Stimulated activated CD4-positive, alpha-beta T cell treated with anti-CD3 and anti-CD28 coated beads, TNF-alpha, amount 100 ng/mL, for 48 hours (primary cell): ENCODE measurements around the gene SHISA4.

Experiments used
- DNase-seq, 3 donors: peaks; one replicate each; pipeline ENCODE4 v3.0.0-alpha.2; 2020; ENCODE audit warnings: low read depth in 3 of 3

SHISA4 gene

DNA sequence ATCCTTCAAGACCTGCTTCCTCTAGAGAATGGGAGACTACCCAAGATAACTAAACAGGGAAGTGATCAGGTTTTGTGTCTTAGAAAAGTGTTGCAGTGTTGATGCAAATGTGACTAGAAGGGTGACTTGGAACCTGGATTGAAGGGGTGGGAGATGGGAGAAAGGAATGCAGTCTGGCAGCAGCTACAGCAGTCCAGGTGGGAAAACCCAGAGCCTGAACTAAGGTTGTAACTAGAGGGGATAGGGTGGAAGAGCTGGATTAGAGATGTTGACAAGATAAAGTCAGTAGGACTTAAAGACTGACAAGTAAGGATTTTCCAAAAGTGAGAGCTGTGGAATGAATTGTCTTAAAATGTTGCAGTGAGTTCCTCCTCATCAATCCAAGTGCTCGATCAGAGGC is 7.1 kb upstream of the SHISA4 start:
- no peak for DNase-seq

DNA sequence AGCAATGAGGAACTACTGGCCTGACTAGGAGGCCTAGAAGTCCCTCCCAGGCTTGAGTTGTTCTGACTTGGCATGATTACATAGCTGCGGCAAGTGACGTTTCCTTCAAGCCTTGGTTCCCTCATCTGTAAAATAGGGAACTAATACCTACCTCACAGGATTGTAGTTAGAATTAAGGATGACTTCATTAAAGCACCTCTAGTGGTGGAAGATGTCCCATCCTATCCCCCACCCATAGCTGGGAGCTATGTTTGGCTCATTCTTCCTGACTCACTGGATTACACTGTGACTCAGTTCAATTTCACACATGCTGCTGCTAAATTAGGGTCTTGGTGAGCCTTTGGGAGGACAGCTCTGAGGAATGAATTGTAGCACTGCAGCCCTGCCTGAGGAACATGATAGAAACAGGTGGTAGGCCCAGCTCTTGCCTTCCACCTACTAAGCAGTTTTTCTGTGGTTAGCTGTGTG is 6.0 kb upstream of the SHISA4 start:
- DNase-seq = no peak

DNA sequence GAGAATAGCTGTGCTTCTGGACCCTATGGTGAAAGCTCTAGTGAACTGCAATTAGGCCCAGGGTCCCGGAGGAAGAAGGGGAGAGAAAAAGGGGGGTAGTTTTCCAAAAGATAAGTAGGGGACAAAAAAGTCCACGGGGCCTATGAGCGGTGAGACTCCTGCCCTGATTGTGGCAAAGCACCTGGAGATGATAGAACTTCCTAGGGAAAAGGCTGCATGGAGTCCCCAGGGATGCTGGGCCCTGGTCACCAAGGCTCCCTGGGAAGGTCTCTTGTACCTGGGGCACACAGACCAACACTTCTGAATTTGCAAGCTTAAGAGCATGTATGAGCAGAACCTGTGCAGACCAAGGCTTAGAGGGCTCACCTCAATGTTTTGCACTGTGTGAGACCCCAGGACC is 5.4 kb upstream of the SHISA4 start:
- DNase-seq = no peak

DNA sequence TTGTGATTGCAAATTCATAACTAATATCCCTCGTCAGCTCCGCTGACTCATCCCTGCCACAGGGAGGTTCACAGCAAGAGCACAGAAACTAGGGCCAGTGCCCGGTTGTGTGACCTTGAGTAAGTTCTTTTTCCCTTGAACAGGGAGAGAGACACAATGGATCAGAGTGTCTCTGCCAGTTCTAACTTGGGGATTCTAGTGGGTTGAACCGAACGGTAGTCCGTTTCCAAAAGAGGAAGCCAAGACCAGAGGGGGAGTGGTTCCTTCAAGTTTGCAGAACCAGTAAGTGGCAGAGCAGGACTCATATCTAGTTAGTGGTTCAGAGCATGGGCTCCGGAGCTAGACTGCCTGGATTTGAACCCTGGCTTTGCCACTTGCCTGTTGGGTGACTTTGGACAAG is 4.9 kb upstream of the SHISA4 start:
- DNase-seq = no peak

DNA sequence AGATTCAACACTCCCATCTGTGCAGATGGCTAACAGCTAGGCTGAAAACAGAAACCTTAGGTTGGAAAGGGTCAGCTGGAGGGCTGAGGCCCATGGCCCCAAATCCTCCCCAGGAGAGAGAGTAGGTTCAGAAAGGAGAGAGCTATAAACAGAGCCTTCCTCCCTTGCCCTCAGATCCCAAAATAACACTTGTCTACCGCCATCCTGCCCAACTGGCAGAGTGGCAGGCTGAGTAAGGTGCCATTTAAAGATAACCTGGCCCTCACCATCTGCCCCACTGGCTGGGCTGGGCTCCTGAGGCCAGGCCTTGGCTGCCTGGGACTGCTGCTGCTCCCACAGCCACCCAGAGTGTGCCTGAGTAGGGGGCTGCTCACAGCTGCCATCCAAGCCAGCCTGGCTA is 4.3 kb upstream of the SHISA4 start:
- no peak for DNase-seq

DNA sequence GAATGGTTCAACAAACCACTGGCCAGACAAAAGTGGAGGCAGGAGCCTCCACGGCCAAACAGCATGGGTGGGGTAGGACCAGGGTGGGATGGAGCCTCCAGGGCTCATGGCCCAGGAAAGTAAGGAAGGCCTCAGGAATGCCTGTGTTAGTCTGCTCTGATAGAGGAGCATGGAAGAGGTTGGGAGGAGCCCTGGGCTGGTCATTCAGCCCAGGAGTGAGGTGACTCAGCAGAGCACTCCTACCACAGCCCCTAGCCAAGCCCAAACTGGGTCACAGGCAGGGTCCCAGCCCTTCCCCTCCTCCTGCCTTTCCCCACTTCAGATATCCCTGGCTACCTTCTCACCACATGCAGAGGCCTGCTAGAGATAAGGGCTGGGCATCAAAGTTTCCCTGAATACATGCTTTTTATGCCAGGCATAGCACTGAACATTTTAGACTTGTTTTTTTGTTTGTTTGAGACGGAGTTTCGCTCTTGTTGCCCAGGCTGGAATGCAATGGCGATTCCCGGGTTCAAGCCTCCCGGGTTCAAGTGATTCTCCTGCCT is 3.1 kb upstream of the SHISA4 start:
- no peak for DNase-seq

DNA sequence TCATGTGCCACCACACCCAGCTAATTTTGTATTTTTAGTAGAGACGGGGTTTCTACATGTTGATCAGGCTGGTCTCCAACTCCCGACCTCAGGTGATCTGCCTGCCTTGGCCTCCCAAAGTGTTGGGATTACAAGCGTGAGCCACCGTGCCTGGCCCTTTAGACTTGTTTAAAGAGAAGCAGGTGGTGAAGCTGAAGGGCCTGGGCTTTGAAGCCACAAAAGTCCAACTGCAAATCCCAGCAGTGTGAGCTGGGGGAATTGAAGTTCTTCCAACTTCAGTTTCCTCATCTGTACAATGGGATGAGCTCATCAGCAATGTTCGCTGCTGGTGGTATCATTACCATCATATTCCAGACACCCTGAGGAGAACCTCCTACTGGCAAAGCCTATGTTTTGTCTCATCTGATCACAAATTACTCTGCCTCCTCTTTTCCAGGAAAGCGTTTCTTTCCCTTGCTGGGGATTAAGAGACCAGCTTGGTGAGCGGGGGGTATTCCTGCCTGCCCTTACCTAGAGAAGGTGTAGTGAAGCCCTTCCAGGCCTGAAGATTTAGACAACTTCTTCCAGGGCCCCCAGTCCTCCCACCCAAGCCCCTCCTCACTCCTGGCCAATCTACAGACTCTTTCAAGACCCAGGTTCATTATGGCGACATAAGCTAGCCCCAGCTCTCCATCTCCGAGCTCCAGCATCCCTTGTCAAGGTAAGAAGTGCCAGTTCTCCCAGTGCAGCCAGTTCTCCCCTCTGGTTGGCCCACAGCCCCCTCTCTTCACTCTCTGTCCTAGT is 2.4 kb upstream of the SHISA4 start:
- DNase-seq = no peak

DNA sequence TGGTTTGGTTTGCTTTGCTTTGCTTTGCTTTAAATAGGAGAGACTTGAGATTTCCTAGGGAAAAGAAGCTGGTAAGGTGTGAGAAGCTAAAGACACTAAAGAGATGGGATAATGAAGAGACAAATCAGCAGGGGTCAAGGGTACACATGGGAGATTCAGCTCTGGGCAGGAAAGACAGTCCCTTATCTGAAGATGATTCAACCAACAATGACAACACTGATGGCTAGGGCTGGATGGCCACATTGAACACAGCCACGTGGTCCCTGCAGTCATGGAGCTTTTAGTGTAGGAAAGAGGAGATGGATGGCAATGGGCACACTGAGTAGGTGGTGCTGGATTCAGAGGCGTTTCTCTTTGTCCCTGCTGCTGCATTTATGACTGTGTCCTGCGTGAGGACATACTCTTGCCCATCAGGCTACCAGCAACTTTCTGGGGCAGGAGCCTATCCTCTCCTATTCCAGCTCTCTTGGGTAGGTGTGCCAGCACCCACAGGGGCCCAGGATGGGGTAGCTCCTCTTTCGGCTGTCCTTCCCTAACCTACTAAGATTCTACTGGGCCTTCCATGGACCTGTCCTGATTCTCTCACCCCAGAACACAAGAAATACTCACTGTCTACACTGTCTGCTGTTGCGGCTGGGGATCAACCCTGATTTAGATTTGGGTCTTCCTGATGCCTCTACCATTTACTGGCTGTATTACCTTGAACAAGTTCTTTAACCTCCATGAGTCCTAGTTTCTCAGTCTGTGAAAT is 1.4 kb upstream of the SHISA4 start:
- no peak for DNase-seq

DNA sequence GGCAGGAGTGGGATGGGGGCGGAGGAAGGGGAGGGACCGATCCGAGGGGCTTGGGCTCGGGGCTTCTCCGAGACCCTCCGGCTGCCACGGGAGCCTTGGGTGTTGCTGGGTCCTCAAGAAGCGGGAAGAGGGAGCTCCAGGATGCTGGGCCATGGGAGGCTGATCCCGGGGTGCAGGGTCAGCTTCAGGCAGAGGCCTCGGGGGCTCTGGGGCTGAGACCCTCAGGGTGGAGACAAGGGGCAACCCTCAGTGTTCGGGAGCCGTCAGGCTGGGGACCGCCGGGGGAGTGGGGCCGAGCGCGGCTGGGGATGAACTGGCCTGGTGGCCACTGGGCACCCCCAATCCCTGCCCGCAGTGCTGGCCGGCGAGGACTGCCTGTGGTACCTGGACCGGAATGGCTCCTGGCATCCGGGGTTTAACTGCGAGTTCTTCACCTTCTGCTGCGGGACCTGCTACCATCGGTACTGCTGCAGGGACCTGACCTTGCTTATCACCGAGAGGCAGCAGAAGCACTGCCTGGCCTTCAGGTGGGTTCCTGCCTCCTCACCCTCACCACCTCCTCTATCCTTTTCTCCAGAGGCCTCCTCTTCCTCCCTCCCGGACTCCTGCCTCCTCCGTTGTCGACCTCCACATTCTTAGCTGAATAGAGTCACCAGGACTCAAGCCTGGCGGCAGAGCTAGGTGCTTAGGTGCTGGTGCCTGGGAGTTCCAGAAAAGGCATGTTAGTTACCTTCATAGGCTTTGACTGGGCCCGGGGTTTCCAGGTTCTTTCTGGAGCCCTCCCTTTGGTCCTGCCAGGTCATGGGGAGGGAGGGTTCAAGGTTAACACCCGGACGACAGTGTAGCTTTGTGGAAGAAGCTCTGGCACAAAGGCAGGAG is 631 bp downstream of the SHISA4 start:
- no peak for DNase-seq

DNA sequence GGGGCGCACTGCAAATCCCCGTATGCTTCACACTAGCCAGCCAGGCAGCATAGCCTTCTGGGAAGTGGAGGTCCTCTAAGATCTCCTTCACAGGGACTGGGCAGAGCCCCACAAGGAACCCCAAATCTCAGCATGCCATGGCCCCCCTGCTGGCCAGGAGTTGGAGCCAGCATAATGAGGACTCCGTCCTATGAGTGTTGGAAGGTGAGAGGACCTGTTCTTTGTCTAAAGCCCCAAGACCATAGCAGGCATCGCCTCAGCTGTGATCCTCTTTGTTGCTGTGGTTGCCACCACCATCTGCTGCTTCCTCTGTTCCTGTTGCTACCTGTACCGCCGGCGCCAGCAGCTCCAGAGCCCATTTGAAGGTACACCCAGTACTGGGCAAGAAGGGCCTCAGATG is 1.5 kb downstream of the SHISA4 start:
- no peak for DNase-seq

DNA sequence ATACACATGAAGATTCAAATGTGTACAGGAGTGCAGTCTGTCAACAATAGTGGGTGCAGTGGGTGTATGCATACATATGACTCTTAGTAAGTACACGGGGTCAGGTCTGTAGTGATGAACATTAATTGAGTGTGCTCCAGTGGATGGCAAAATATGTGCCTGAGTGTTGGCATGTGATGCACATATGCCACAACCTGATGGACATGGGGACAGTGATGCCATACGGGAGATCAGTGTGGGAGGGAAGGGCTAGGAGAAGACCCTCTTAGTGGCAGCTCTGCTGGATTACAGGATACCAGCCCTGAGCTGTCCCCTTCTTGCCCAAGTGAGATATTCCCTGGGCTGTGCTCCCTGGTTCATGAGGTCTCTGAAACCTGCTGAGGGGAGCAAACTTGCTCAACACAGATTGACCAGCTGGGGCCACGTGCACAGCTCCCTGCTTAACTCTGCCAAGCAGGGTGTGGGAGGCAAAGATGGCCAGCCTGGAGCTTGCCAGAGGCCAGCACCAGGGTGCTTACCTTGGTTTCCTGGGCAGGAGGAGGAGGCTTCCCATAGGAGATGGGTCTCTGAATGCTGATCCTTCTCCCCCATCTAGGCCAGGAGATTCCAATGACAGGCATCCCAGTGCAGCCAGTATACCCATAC is 2.2 kb downstream of the SHISA4 start:
- no peak for DNase-seq

DNA sequence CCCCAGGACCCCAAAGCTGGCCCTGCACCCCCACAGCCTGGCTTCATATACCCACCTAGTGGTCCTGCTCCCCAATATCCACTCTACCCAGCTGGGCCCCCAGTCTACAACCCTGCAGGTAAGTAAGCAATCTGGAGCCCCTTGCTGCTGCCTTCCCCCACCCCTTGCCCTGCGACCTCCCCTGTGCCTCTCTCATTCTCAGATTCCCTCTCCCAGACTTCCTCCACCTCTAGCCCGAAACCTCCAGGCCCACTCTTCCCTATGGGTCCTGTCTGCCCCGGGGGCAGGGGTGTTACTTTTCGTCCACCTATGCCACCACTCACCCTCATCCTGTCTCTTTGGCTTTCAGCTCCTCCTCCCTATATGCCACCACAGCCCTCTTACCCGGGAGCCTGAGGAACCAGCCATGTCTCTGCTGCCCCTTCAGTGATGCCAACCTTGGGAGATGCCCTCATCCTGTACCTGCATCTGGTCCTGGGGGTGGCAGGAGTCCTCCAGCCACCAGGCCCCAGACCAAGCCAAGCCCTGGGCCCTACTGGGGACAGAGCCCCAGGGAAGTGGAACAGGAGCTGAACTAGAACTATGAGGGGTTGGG is 2.9 kb downstream of the SHISA4 start:
- DNase-seq = no peak

DNA sequence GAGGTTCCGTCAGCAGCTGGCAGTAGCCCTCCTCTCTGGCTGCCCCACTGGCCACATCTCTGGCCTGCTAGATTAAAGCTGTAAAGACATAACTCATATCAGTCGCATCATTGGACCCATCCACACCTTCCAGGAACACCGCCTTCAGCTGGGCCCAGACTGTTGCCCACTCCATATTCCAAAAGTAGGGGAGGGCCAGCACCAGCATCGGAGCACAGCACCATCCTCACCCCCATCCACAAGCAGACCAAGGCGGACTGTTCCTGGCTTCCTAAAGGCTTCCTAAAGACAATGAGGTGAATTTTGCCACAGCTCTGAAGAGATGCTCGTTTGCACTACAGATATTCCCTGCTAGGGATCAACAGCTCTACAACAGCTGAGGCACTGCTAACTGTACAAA is 3.5 kb downstream of the SHISA4 start:
- DNase-seq = no peak

DNA sequence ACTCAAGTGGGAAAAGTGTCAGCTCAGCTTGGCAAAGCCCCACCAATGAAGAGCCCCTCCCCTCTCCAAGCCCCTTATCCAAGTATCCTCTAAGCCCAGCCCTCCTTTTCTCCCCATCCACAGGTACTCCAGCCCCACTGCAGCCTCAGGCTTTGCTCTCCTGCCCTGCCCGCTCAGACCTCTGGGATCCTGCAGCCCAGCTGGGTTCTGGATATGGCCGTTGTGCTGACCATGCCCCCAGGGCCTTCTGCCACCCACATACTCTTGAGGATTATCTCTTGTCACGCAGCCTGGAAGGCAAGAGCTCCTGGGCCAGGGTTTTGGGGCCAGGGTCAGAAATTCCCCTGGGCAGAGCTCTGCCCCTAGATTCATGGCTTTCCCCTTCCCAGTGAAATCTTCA is 4.7 kb downstream of the SHISA4 start:
- DNase-seq = no peak

DNA sequence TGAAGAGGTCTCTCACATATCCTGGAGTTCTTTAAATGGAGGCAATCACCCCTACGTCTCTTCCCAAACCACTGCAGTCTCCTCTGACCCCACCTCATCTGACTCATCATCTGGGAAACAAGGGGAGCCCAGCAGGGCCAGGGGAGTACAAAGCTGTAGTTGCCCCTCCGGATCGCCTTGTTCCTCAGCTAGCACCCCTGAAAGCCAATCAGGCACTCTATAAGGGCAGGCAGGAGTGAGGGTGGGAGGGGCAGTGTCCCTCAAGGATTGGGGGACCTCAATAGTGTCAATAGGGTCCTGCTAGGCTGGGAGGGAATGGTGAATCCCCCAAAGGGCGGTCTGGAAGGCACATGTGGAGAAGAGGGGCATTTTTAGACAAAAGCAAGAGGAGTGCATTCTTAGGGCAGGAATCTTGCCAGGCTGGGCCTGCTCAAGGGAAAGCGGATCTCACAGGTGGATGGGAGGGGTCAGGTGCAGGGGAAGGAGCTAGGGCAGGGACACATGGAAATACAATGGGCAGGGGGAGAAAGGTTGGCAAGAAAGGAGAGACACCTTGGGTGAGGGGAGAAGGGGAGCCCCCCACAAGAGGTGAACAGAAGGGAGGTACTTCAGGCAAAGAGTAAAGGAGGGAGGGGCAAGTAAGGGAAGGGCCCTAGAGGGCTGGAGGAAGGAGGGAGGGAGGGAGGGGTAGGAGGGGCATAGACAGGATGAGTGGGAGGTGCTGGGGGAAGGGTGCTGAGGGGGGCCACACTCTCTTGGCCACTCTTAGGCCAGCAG is 5.8 kb downstream of the SHISA4 start:
- DNase-seq = no peak

DNA sequence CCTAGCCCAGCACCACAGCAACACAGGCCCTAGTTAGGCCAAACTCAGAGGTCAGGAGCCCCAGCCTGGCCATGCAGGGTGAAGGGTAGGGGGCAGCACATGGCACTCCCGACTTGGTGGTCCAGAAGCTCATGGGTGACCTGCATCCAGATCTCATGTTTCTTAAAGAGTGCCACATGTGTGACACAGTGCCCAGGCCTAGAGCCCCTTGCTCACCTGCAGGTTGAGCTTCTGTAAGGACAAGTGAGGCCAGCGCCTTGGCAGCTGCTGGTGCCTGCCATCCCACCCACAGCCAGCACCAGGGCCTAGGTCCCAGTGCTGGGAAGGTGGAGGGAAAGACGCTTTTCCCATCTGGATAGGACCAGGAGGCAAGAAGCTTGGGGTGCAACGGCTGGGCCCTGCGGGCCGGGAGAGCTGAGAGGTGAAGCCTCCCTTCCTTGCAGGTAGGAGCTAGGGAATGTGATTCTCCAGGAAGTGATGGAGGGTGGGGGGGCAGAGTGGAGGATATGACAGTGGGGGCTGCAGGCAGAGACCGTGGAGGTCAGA is 6.5 kb downstream of the SHISA4 start:
- DNase-seq = no peak

DNA sequence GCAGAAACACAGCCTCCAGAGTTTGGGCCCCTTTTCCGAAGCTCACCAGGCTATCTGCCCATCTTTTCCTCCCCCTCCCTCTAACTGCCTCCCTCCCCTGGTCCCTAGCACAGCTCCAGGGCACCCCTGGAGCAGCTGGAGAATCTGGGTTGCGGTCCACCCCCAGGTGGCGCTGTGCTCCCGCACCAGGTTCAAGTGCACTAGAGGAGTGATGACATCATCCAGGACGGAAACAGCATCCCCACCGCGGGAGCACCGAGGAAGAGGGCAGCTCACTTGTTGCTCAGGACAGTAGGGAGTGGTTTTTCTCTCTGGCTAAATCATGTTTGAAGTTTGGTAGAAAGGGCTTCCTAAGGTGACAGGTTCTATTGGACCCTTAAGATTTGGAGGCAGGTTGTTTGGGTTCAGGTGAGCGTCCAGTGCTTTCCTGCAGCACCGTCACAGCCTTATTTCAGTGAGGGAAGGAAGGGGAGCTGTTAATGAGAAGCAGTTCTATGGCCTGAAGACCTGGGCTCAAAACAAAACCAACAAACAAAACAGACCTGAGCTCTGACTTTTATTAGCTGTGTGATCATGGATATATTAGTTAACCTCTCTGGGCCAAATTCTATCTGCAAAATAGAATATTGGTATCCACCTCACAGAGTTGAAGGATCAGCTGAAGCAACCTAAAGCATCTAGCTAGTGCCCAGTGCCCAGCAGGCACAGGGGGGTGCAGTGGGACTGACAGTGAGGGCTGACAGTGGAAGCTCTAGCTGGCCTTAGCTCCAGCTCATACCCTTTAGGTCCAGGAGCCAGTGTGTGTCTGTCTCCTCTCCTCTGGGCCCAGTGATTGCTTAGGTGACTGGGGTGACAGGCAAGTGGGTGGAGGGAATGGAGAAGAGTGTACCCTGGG is 7.5 kb downstream of the SHISA4 start:
- DNase-seq = peak; percentile 75 to 79 (median 78)

DNA sequence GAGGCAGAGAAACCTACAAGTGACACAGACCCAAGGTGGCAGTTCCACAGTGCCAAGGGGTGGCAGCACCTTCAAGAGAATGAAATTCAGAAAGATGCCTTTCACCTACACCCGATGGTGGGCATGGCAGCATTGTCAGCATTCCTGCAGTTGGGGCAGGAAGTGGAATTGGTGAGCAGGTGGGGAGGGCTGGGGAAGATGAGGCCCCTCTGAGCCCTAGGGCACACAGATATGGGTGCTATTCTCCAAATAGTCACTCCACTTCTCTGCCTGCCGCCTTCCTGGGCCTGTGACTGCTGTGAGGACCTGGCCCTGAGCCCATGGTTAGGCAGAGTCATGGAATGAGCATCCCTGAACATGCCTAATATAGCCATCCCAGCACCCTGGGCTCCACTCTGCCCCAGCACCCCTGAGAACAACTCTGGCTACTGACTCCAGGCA is 8.3 kb downstream of the SHISA4 start:
- DNase-seq = no peak
